ENCODE results near the gene ELMO2.

GRCh38 chr20:46317685-46318177 lies 88.7 kb downstream of the ELMO2 start:
- no peak for TF ChIP-seq REST (tag by site-specific recombination; IDR thresholded peaks at IDR 0.05)
- TF ChIP-seq BCL11A (tag by site-specific recombination; IDR thresholded peaks at IDR 0.05; ENCODE audit: low read depth), result no peak
- TF ChIP-seq ZNF423 (tag by site-specific recombination; IDR thresholded peaks at IDR 0.05), result no peak
- TF ChIP-seq CTCF (tag by site-specific recombination; IDR thresholded peaks at IDR 0.05), result no peak
- no peak for TF ChIP-seq YY1 (tag by site-specific recombination; IDR thresholded peaks at IDR 0.05)

Data from HEK293 (cell line).